Testis (tissue), 3 donors: ENCODE results near the gene PFN2. TPM values are rescaled to one million over a fixed set of nuclear protein-coding genes. Genes with fewer than 3 reads are reported as not detected.

ENCODE experiments used
- DNase-seq: peaks from one replicate; pipeline ENCODE4 v3.0.0-alpha.2; 2019
- H3K27ac ChIP-seq, 2 donors: fragments of 200-600 bp; sonication (generic); one replicate each; pipeline ENCODE4 v1.5.1; 2019
- H3K27me3 ChIP-seq: fragments of 200-600 bp; sonication (generic); one replicate; pipeline ENCODE4 v1.5.1; 2019
- H3K36me3 ChIP-seq: fragments of 200-600 bp; sonication (generic); one replicate; pipeline ENCODE4 v1.5.1; 2017; ENCODE audit warnings: low read depth; ENCODE audit errors: missing control alignments
- H3K4me1 ChIP-seq: fragments of 200-600 bp; sonication (generic); one replicate; pipeline ENCODE4 v1.5.1; 2019
- H3K4me3 ChIP-seq, 2 donors: fragments of 200-600 bp; sonication (generic); one replicate each; pipeline ENCODE4 v1.5.1; 2017 to 2019
- H3K9me3 ChIP-seq: fragments of 200-600 bp; sonication (generic); one replicate; pipeline ENCODE4 v1.5.1; 2017
- CTCF ChIP-seq, 3 experiments: fragments of 450-650 bp in 2 of 3; fragments of 200-600 bp in 1 of 3; sonication (generic) in 1 of 3; IDR thresholded peaks; one replicate each; pipeline ENCODE4 v1.5.1; 2016 to 2019; ENCODE audit warnings: antibody characterized with exemption in 3 of 3, mild to moderate bottlenecking in 2 of 3, moderate library complexity in 1 of 3
- POLR2A ChIP-seq: fragments of 450-650 bp; IDR thresholded peaks from one replicate; pipeline ENCODE4 v1.6.1; 2017; ENCODE audit warnings: antibody characterized with exemption, mild to moderate bottlenecking, moderate library complexity
- WGBS, 2 donors: methylation state at CpG; one replicate each; pipeline ENCODE4 v1.1.5; 2018; 5-methylcytosine and 5-hydroxymethylcytosine counted together
- intact Hi-C: fragments of 100-400 bp; cut with DNase I; formaldehyde crosslinking; loops from one replicate; pipeline ENCODE4 v1.15.1; 2023; ENCODE audit warnings: low total_unique reads
- polyA plus RNA-seq: library from polyadenylated mRNA; stranded (reverse); fragments of 350-450 nt; fragmentation: Illumina TruSeq; extraction: RNeasy Lipid Tissue Mini Kit (QIAGEN cat#74804); gene quantifications from one replicate; pipeline ENCODE4 v1.2.3, GENCODE V29; 2014; ENCODE audit warnings: low read depth, low replicate concordance; ENCODE audit not compliant: insufficient read depth
- total RNA-seq, 2 donors: library from RNA; depleted of rRNA; stranded (reverse); fragments of >200 nt; gene quantifications; one replicate each; pipeline ENCODE4 v1.2.3, GENCODE V29; 2016

The PFN2 gene
- total and polyA plus RNA-seq, 3 donors from 2014 or later = 54.3 to 69.1 (median 63.8) TPM

DNA sequence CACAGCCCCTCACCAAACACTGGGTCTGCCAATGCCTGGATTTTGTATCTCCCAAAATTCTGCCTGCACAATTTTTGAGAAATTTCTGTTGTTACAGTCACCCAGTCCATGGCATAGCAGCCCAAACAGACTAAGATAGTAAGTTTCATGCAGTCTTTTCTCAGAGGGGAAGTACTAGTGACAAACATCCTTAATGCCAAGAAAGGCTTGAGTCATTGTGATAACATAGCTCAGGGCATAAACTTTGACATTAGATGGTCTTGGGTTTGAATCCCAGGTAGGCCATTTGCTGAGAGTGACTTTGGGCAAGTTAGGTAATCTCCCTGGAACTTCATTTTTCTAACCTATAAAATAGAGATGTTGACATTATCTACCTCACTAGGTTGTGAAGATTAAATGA is 36.1 kb upstream of the PFN2 start:
- Histone ChIP-seq H3K4me1 (no peaks in the 10 kb centered on the region), H3K9me3 (no peaks in the 10 kb centered on the region), H3K4me3 (no peak overlapping the region), H3K27me3 (no peaks in the 10 kb centered on the region), H3K27ac (no peak overlapping the region), H3K36me3 (no peaks in the 10 kb centered on the region)
- DNase-seq = no peak
- intact Hi-C loops = no loop called here
- TF ChIP-seq CTCF (IDR thresholded peaks at IDR 0.05) (no peak), POLR2A (no peak)

DNA sequence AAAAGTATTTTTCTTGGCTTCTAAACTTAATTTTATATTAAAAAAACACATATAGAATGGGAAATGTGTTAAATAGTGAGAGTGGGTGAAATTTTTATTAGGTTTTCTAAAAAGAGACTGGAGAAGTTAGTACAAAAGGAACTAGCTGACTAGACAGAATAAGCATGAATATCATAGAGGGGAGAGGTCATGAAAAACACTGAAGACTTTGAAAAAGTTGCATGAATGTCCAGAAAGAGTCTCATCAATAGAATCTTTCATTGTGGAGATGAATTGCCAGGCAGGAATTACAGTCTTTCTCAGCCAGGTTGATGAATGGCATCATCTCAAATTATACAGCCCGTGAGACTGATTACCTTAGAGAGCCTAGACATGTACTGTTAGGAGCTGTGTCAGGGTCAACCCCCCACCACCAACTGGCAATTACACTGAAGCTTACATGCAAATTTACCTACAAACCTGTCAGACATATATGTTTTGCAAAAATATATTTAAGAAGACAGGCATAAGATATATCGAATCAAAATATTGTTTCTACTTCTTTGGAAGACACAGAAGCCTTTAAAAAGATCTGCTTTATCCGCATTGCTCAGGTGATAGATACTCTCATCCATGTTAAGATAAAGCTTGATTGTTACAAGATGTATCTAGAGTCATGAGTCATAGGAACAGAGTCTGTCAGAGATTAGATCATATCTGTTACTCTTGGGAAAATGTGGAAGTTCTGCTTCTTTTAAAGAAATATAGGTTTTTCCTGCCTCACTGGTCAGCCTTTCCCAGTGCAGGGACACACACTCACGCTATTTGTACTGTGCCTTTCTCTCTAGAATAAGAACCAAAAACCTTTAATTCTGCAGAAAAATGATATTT is 34.8 kb upstream of the PFN2 start:
- H3K9me3 ChIP-seq = no peaks in the 10 kb centered on the region
- H3K27me3 ChIP-seq = no peaks in the 10 kb centered on the region
- no peak for DNase-seq
- no peak overlapping the region for H3K27ac ChIP-seq
- TF ChIP-seq POLR2A (no peak), CTCF (IDR thresholded peaks at IDR 0.05) (no peak)
- H3K4me3 ChIP-seq = no peak overlapping the region
- no peaks in the 10 kb centered on the region for H3K4me1 ChIP-seq
- H3K36me3 ChIP-seq = no peaks in the 10 kb centered on the region
- intact Hi-C loops = no loop called here
- 76 to 82% methylated on average over 4 of the region's 4 CpGs for WGBS, 2 donors

DNA sequence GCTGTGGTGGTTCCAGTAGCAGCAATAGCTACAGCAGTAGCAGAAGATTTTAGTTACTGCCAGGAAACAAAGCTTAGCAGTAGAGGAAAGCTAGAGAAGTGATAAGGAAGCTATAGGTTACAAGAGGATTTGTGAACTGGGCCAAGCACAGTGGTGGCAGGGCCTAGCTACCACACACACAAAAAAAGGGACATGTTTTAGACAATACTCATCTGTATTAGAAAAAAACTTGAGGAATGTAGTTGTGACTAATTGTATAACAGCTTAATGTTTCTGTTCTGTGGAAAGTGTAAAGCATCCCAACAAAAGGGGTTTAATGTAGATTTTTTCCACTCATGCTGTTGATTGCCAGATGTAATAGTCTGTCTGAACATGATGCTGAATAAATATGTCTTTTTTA is 29.9 kb upstream of the PFN2 start:
- TF ChIP-seq CTCF (IDR thresholded peaks at IDR 0.05) (no peak), POLR2A (no peak)
- Histone ChIP-seq H3K4me1 (no peaks in the 10 kb centered on the region), H3K27ac (no peak overlapping the region), H3K27me3 (no peaks in the 10 kb centered on the region), H3K4me3 (no peak overlapping the region), H3K9me3 (no peaks in the 10 kb centered on the region), H3K36me3 (no peaks in the 10 kb centered on the region)
- DNase-seq = no peak
- intact Hi-C loops = no loop called here

DNA sequence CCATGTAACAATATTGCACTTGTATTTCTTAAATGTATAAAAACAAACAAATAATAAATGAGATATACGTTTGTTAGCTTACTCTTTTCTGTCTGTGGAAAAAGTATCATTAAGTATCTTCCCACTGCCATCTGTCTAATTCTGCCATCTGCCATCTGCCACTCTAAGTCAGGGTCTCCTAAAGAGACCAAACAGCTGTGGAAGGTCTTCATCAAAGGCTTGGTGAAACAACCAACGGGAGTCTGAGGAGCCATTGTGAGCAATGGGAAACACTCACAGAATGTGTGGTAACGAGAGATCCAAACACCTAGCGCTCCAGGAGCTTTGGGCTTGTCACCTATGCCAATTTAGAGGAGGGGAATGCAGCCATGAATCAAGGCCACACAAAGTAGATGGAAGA is 28.7 kb upstream of the PFN2 start:
- no peaks in the 10 kb centered on the region for H3K9me3 ChIP-seq
- intact Hi-C loops = no loop called here
- H3K27ac ChIP-seq = no peak overlapping the region
- no peaks in the 10 kb centered on the region for H3K4me1 ChIP-seq
- no peaks in the 10 kb centered on the region for H3K27me3 ChIP-seq
- H3K36me3 ChIP-seq = no peaks in the 10 kb centered on the region
- WGBS, 2 donors = 88 to 91% methylated on average over 4 of the region's 4 CpGs
- no peak overlapping the region for H3K4me3 ChIP-seq
- DNase-seq = no peak
- TF ChIP-seq POLR2A (no peak), CTCF (IDR thresholded peaks at IDR 0.05) (no peak)

DNA sequence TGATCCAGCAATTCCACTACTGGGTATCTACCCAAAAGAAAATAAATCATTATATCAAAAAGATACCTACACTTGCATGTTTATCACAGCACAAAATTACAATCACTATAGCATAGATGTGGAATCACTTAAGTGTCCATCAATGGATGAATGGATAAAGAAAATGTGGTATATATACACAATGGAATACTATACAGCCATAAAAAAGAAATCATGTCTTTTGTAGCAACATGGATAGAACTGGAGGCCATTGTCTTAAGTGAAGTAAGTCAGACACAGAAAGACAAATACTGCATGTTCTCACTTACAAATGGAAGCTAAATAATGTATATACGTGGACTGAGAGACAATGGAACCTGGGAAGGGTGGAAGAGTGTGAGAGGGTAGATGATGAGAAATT is 28.3 kb upstream of the PFN2 start:
- 88 to 91% methylated on average over 1 of the region's 1 CpG for WGBS, 2 donors
- no peaks in the 10 kb centered on the region for H3K27me3 ChIP-seq
- intact Hi-C loops = no loop called here
- DNase-seq = no peak
- H3K4me1 ChIP-seq = no peaks in the 10 kb centered on the region
- no peak for TF ChIP-seq POLR2A
- TF ChIP-seq CTCF (IDR thresholded peaks at IDR 0.05) = no peak
- no peaks in the 10 kb centered on the region for H3K9me3 ChIP-seq
- H3K27ac ChIP-seq = no peak overlapping the region
- H3K36me3 ChIP-seq = no peaks in the 10 kb centered on the region
- no peak overlapping the region for H3K4me3 ChIP-seq
